HuH-7 (cell line): Measurements from ENCODE around the gene EBP.
A peak's percentile ranks its signal among the peaks of the same experiment; 100 is the strongest.

Source experiments
- DNase-seq: peaks from one replicate; pipeline ENCODE4 v3.0.0; 2011; ENCODE audit warnings: low spot score

Gene EBP

DNA sequence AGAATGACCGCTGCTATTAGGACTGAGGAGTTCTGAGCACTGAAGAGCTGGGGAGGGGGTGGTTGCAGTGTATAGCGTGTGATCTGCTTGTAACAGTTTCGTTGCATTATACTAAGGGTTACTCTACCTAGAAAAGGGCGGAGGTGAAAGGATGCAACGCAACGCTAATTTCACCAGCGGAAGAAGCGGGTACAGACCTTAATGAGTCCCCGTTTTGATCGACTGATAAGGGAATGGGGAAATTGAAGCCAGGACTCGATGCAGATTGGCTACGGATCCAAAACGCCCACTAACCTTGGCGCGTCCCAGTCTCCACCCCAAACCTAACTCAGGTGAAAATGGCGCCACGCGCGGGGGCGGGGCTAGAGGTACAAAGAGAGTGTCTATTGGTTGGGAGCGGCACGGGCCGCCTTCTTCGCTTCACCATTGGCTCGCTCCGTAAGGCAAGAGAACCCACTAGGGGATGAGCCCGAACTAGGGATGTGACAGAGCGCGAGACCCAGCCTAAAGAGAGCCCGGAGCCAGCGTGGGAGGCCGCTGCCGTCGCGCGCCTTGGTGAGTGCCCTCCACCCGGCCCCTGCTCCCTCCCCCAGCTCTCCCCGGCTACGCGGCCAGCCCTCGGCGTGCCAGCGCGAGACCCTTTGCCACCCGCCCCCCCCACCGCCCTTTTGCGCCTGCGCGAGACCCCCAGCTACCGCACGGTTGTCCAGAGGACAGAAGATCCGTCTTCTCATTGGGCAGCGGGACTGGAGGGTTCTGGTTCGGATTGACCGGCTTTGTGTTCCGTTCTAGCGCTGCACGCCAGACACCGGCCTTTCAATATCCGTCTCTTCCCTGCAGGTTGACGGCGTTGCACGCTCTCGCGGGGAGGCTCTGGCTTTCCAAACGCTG, at the start of gene EBP:
TSS of gene EBP (plus strand) at position 456 of the 891 bp plus-strand sequence. CDS start 1,964 bp downstream, outside the sequence.
- DNase-seq: peak; percentile 97

DNA sequence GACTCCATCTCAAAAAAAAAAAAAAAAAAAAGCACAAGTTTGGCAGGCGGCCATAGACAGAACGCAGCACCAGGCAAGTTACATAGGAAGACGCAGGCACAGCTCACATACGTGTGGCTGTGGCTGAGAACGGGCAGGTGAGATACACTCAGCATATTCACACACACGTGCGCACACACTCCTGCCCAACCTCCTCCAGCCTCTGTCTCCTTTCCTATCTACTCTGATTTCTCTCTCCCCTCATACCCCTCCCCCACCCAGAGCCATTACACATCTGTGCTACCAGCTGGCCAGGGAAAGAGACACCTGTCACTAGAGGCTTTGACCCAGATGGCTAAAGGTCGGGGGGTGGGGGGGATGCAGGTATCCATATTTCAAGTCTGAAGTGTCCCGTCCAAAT, 49.4 kb upstream of the EBP start:
- DNase-seq: no peak

DNA sequence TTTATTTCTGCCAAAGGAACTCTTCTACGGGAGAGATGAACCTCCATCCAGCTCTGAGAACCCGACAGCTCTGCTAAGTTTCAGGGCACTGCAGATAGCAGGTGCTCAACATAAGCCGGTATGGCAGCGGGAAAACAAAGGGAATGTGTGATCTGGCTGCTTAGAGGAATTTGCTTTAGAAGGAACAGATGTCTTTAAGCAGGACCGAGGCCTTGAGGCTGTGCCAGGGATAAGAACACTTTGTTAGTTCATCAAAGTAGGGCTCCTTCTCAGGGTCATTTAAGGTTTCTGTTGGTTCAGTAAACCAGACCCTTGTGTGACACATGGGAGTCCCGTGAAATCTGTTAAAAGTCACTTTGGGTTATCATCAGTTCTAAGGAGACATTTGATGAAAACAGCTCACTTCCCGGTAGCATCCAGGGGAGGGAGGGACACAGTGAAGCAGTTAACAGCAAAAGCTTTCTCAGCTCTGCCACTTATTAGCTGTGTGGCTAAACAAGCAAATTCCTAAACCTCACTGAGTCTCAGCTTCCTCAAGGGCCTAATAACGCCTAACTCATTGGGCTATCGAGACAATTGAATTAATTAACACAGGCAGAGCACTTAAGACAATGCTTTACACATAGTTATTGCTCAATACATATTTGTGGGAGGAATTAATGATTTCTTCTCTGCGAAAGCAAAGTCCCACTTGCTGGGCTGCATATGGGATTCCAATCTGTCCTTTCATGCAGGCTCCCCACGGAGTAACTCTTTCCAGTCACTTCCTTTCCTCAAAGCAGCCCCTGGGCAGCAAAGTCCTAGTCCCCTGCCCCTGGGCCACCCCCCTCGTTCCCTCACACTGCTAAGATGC, 48.5 kb upstream of the EBP start:
- no peak for DNase-seq

DNA sequence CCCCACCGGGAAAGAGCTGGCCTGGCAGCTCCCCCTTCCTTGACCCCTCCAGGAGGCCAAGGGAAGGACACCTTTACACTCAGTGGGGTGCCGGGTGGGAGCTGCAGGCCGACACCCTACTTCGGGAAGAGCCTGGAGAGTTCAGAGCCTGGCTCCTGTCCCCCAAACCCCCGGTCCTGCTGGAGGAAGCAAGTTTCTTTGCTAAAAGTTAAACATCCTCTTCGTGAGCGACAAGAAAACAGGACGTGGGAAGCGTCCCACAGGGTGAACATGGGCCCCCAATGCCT, 48.0 kb upstream of the EBP start:
- DNase-seq: no peak

DNA sequence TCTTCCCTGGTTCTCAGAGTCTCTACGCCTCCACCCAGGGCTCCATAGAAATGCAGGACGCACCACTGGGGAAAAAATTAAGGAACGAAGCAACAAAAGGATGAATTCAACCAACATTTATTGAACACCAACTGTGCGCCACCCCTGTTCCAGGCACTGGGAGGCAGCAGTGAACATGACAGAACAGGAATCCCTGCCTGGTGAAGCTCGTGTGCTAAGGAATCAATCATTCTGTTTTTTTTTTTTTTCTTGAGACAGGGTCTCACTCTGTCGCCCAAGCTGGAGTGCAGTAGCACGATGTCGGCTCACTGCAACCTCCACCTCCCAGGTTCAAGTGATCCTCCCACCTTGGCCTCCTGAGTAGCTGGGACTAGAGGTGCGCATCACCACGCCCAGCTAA, 47.5 kb upstream of the EBP start:
- peak; percentile 73 for DNase-seq

DNA sequence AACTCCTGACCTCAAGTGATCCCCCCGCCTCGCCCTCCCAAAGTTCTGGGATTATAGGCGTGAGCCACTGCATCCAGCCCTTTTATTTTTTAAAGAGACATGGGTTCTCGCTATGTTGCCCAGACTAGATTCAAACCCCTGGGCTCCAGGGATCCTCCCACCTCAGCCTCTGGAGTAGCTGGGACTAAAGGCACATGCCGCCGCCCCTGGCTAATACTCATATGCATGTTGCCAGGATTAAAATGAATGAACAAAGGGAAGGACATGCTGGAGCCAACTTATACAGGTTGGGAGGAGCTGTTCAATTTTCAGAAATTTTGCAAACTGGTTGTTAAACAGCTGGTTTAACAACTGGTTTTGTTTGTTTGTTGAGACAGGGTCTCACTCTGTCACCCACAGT, 47.0 kb upstream of the EBP start:
- no peak for DNase-seq

GRCh38 chrX:48475296-48475695, 46.3 kb upstream of the EBP start:
- DNase-seq: peak; percentile 77

DNA sequence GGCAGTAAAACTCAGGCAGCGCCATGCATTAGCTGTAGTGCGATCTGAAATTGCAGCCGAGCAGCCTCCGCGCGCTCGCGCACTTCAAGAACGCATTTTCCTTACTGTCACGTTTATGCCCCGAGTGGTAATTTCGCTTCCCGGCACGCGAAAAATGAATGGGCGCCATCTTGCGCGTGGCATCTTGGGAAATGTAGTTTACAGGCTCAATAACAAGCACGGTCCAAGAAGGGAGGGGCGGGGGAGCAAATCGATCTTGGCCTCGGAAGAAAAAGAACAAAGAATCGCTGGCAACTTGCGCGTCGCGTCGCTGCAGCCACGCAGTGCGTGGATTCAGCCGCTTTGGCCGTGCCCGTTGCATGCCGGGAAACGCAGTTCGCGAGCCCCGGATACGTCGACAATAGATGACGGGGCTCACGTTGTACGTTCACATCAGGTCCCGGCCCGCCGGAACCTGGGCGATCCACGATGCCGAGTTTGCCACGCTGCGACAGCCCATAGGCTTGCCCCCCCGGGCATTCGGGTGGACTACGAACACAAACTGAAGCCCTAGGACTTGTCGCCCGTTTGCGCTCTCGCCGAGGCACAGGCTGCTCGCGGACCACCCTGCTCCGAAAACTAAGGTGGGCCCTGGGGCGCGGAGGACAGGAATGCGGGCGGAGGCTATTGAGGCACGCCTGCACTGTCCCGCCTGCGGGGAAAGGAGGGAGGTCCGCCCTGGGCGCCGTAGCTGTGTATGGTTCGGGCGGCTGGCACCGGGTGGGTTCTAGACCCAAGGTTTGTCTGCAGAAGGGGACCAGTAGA, 45.6 kb upstream of the EBP start, which contains the start of gene FTSJ1:
TSS of gene FTSJ1 (plus strand) at position 426 of the 804 bp plus-strand sequence. CDS start 1,849 bp downstream, outside the sequence.
- DNase-seq: peak; percentile 86

GRCh38 chrX:48476919-48477318, 44.7 kb upstream of the EBP start:
- no peak for DNase-seq

DNA sequence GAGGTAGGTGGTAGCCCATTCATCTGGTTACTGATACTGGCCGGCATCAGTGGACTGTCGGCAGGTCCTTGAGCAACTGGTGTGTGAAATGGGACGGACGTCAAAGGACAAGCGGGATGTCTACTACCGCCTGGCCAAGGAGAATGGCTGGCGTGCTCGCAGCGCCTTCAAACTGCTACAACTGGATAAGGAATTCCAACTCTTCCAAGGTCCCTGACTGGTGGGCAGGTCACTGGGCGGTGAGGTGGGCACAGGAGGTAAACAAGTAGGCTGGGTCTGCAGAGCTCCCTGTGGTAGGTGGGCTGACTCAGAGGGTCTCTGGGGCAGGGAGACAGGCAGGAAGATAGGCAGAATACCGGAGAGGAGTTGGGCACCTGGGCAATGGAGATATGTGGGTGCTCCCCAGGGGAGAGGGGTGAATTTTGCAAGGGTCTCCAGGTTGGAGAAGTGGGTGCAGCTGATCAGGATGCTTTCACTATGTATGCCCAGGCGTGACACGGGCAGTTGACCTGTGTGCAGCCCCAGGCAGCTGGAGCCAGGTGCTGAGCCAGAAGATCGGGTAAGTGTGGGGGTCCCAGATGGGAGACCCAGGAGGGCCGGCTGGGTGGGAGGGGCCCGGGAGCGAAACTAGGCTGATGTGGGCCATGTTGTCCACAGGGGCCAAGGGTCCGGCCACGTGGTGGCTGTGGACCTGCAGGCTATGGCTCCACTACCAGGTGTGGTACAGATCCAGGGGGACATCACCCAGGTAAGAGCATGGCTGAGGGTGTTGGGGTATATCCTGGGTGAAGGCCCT, 43.5 kb upstream of the EBP start:
- no peak for DNase-seq

DNA sequence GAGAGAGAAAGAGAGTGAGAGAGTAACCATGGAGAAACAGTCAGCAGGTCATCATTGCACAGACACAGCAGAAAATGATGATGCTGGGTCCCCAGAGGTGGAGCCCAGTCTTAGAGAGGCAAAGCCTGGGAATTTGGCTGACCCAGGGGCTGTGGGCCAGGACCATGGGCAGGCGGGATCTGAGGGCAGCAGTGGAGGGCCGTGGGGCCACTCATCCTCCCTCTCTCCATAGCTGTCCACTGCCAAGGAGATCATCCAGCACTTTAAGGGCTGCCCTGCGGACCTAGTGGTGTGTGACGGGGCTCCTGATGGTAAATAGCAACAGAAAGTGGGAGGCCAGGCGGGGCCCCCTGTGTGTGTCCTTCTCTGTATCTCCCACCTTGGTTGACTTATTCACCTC, 42.8 kb upstream of the EBP start:
- DNase-seq: no peak

- DNase-seq: no peak
These were observed 41.5 kb upstream of the EBP start for GRCh38 chrX:48480142-48480541.

- DNase-seq: no peak
These were observed 41.0 kb upstream of the EBP start for GRCh38 chrX:48480583-48480982.

DNA sequence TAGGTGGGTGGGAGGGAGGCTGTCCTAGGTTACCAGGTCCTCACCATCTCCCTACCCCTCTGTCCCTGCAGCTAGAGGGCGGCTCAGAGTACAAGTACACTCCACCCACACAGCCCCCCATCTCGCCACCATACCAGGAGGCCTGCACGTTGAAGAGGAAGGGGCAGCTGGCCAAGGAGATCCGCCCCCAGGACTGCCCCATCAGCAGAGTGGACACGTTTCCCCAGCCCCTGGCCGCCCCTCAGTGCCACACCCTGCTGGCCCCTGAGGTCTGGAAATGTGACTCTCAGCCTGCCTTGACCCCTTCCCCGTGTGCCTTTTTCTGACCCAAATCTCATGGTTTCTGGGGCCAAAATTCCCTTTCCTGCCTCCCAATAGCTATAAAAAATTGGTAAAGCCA, 39.1 kb upstream of the EBP start:
- DNase-seq: no peak

- no peak for DNase-seq
These were observed 34.2 kb upstream of the EBP start for GRCh38 chrX:48487362-48487798.

- DNase-seq: no peak
These were observed 33.6 kb upstream of the EBP start for GRCh38 chrX:48488034-48488433.

DNA sequence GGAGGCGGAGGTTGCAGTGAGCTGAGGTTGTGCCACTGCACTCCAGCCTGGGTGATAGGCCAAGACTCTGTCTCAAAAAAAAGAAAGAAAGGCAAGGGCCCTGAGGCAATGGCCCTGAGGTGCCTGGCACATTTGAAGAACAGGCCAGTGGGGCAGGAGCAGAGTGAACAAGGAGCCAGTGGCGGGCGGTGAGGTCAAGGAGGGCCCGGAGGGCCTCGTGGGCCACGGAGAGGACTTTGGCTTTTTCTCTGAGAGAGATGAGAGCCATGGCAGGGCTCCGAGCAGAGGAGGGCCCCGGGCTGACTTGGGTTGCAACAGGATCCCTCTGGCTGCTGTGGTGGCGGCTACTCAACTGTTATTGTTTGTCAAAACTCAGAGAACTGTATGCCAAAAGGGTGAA, 32.3 kb upstream of the EBP start:
- no peak for DNase-seq

GRCh38 chrX:48489892-48490291, 31.7 kb upstream of the EBP start:
- DNase-seq: no peak

DNA sequence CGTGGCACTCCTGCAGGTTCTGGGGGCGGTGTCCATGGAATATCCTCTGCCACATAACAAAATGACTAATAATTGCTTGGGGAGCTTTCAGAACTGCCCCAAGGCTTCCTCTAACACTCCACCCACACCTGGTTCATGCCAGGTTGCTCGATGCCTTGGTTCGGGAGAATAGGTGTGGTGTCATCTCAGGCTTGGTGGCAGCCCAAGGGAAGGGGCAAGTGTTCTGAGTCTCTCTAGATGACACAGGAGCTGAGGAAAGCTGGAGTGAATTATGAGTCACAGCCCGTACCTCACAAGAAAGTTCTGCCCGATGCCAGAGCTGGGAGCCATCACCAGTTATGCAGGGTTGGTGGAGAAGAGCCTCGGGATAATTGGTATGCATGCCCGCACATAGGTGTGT, 30.9 kb upstream of the EBP start:
- DNase-seq: no peak

GRCh38 chrX:48491809-48492208, 29.8 kb upstream of the EBP start:
- no peak for DNase-seq

DNA sequence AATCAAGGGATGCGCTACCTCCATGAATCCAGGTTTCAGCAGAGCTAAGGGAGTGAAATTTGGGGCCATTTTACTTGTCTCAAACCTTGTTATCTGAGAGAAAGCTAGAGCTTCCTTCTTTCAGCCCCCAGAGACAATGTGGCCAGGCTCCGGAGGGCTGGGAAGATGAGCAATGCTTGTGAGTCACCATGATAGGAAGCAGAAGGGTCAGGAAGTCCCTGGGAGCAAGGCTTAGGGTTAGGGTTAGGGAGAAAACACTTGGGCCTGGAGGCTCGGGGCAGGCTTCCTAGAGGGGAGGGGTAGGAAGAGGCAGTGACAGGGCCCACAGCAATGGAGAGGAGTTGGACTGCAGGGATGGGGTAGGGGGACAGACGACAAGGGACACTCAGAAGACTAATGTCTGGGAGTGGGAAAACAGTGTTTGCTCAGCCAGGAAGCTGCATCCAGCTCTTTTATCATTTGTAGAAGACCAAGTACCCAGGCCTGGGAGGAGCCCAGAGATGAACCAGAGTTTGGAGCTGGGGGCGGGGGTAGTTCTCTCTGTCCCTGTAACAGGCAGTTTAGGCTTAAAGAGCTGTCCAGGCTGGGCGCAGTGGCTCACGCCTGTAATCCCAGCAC, 29.2 kb upstream of the EBP start:
- DNase-seq: no peak
